HEK293 (cell line): Measurements from ENCODE around the gene MCCC2.

Experiments used
- CTCF ChIA-PET: fragments of 350-600 bp; formaldehyde crosslinking; extraction: SDS; loops from one replicate; lab custom pipeline; 2021; ENCODE audit warnings: antibody characterized with exemption; lab: Yijun Ruan, JAX
- POLR2A ChIA-PET: fragments of 300-600 bp; formaldehyde crosslinking; extraction: SDS; loops from one replicate; lab custom pipeline; 2020; ENCODE audit warnings: antibody characterized with exemption, inconsistent platforms; lab: Yijun Ruan, JAX
- H3K27ac ChIP-seq: fragments of 200-500 bp; sonication (Bioruptor generic); 2 replicates; pipeline ENCODE4 v1.5.1; 2014; ENCODE audit warnings: low read depth, low read length, control low read depth, inconsistent platforms; ENCODE audit errors: extremely low read depth
- H3K36me3 ChIP-seq, 2 experiments: fragments of 200-500 bp in 1 of 2; sonication (Bioruptor generic) in 1 of 2; 1 replicate in 1 of 2; 2 replicates in 1 of 2; pipeline ENCODE4 v1.5.1; 2014 to 2017; ENCODE audit warnings: inconsistent platforms in 2 of 2, low read length in 2 of 2; ENCODE audit not compliant: control insufficient read depth in 2 of 2, insufficient read depth in 1 of 2
- H3K4me1 ChIP-seq: fragments of 200-500 bp; sonication (Bioruptor generic); 2 replicates; pipeline ENCODE4 v1.5.1; 2014; ENCODE audit warnings: mild to moderate bottlenecking, low read length, inconsistent platforms; ENCODE audit not compliant: control insufficient read depth, insufficient read depth
- H3K4me3 ChIP-seq: 2 replicates; pipeline ENCODE4 v1.5.1; 2011; ENCODE audit warnings: low read depth, mild to moderate bottlenecking, control low read depth, low read length, moderate library complexity
- H3K9me3 ChIP-seq: fragments of 200-500 bp; sonication (Bioruptor generic); 2 replicates; pipeline ENCODE4 v1.5.1; 2014; ENCODE audit warnings: low read depth, low read length, inconsistent platforms; ENCODE audit not compliant: control insufficient read depth, insufficient read depth
- BCL11B ChIP-seq: fragments of 450-650 bp; formaldehyde crosslinking; IDR thresholded peaks from 2 replicates; pipeline ENCODE4 v1.5.1; 2016; ENCODE audit warnings: low read depth, missing biosample characterization, missing genetic modification characterization
- GLI2 ChIP-seq: fragments of 450-650 bp; formaldehyde crosslinking; IDR thresholded peaks from 2 replicates; pipeline ENCODE4; 2017; ENCODE audit warnings: missing biosample characterization, missing genetic modification characterization, low read depth, borderline replicate concordance
- HIC1 ChIP-seq: fragments of 450-650 bp; formaldehyde crosslinking; IDR thresholded peaks from 2 replicates; pipeline ENCODE4 v1.5.1; 2016; ENCODE audit warnings: missing biosample characterization, missing genetic modification characterization
- HOXC10 ChIP-seq: sonication (generic); formaldehyde crosslinking; IDR thresholded peaks from 2 replicates; pipeline ENCODE4 v1.8.1; 2023; ENCODE audit warnings: mild to moderate bottlenecking, missing genetic modification reagents
- IKZF3 ChIP-seq: fragments of 450-650 bp; IDR thresholded peaks from 2 replicates; pipeline ENCODE4 v1.5.0; 2018; ENCODE audit warnings: missing biosample characterization, mild to moderate bottlenecking, missing genetic modification characterization, moderate library complexity
- MEIS1 ChIP-seq: sonication (generic); formaldehyde crosslinking; IDR thresholded peaks from 2 replicates; pipeline ENCODE4 v1.8.1; 2022; ENCODE audit warnings: missing genetic modification reagents, mild to moderate bottlenecking, borderline replicate concordance
- MYNN ChIP-seq: fragments of 450-650 bp; formaldehyde crosslinking; IDR thresholded peaks from 2 replicates; pipeline ENCODE4 v1.5.1; 2016; ENCODE audit warnings: missing biosample characterization, missing genetic modification characterization, borderline replicate concordance
- PBX3 ChIP-seq: sonication (generic); formaldehyde crosslinking; IDR thresholded peaks from 2 replicates; pipeline ENCODE4 v1.8.1; 2022; ENCODE audit warnings: mild to moderate bottlenecking, moderate library complexity, missing genetic modification reagents
- PRDM2 ChIP-seq: fragments of 450-650 bp; formaldehyde crosslinking; IDR thresholded peaks from 2 replicates; pipeline ENCODE4 v1.5.1; 2016; ENCODE audit warnings: missing biosample characterization, missing genetic modification characterization, borderline replicate concordance
- SALL2 ChIP-seq: fragments of 450-650 bp; formaldehyde crosslinking; IDR thresholded peaks from 2 replicates; pipeline ENCODE4 v1.5.0; 2017; ENCODE audit warnings: missing biosample characterization, mild to moderate bottlenecking, missing genetic modification characterization, borderline replicate concordance
- SCRT2 ChIP-seq: fragments of 450-650 bp; formaldehyde crosslinking; IDR thresholded peaks from 2 replicates; pipeline ENCODE4 v1.5.1; 2016; ENCODE audit warnings: missing biosample characterization, missing genetic modification characterization
- ZBTB17 ChIP-seq: fragments of 450-650 bp; formaldehyde crosslinking; IDR thresholded peaks from 2 replicates; pipeline ENCODE4 v1.5.1; 2016; ENCODE audit warnings: missing biosample characterization, missing genetic modification characterization
- ZNF121 ChIP-seq: fragments of 450-650 bp; formaldehyde crosslinking; IDR thresholded peaks from 2 replicates; pipeline ENCODE4 v1.5.1; 2016; ENCODE audit warnings: missing biosample characterization, missing genetic modification characterization
- ZNF148 ChIP-seq: fragments of 450-650 bp; formaldehyde crosslinking; IDR thresholded peaks from 2 replicates; pipeline ENCODE4 v1.5.0; 2017; ENCODE audit warnings: missing biosample characterization, missing genetic modification characterization, borderline replicate concordance
- ZNF18 ChIP-seq: fragments of 450-650 bp; formaldehyde crosslinking; IDR thresholded peaks from 2 replicates; pipeline ENCODE4 v1.5.1; 2016; ENCODE audit warnings: missing biosample characterization, missing genetic modification characterization
- ZNF292 ChIP-seq: fragments of 450-650 bp; formaldehyde crosslinking; IDR thresholded peaks from 2 replicates; pipeline ENCODE4 v1.5.1; 2016; ENCODE audit warnings: low read depth, missing biosample characterization, missing genetic modification characterization, borderline replicate concordance
- ZNF521 ChIP-seq: fragments of 450-650 bp; formaldehyde crosslinking; IDR thresholded peaks from 2 replicates; pipeline ENCODE4 v1.5.1; 2017; ENCODE audit warnings: missing biosample characterization, mild to moderate bottlenecking, missing genetic modification characterization
- ZNF555 ChIP-seq: fragments of 450-650 bp; formaldehyde crosslinking; conservative IDR thresholded peaks from 2 replicates; pipeline ENCODE4 v1.5.1; 2017; ENCODE audit warnings: missing biosample characterization, mild to moderate bottlenecking, missing genetic modification characterization, inconsistent platforms
- ZNF558 ChIP-seq: fragments of 450-650 bp; formaldehyde crosslinking; IDR thresholded peaks from 2 replicates; pipeline ENCODE4 v1.5.1; 2016; ENCODE audit warnings: missing biosample characterization, missing genetic modification characterization
- ZSCAN16 ChIP-seq: fragments of 450-650 bp; formaldehyde crosslinking; IDR thresholded peaks from 2 replicates; pipeline ENCODE4 v1.5.1; 2016; ENCODE audit warnings: missing biosample characterization, missing genetic modification characterization

The MCCC2 gene

GRCh38 chr5:71620630-71621029 lies 33.5 kb downstream of the MCCC2 start (continued):
- TF ChIP-seq PRDM2: no peak
- TF ChIP-seq ZSCAN16 (tag by site-specific recombination): no peak
- TF ChIP-seq PBX3 (CRISPR knock-in tag): no peak
- TF ChIP-seq MYNN (tag by site-specific recombination): no peak

GRCh38 chr5:71621268-71621667 lies 34.1 kb downstream of the MCCC2 start:
- CTCF ChIA-PET: interaction anchor here (0.6 kb wide), 1 partner anchor 127 kb away, joined by 3 read pairs; no protein-coding TSS in a partner anchor
- Histone ChIP-seq H3K4me3 (no peak overlapping the region), H3K4me1 (no peaks in the 10 kb centered on the region; the same call in 1 of the 2 replicates), H3K27ac (no peak overlapping the region), H3K36me3 (peaks cover 10 to 25% of the 10 kb centered on the region in 2 experiments; a peak in 2 of 3 replicates), H3K9me3 (no peaks in the 10 kb centered on the region)
- POLR2A ChIA-PET: no interaction called here
- no peak for TF ChIP-seq ZNF292 (tag by site-specific recombination)
- TF ChIP-seq ZNF148 (tag by site-specific recombination): no peak
- no peak for TF ChIP-seq ZNF558
- no peak for TF ChIP-seq ZBTB17
- no peak for TF ChIP-seq GLI2 (tag by site-specific recombination)
- no peak for TF ChIP-seq BCL11B
- no peak for TF ChIP-seq HOXC10 (CRISPR knock-in tag)
- no peak for TF ChIP-seq SCRT2
- no peak for TF ChIP-seq IKZF3 (tag by site-specific recombination)
- no peak for TF ChIP-seq SALL2 (tag by site-specific recombination)
- TF ChIP-seq HIC1 (tag by site-specific recombination): no peak
- no peak for TF ChIP-seq ZNF121
- no peak for TF ChIP-seq ZNF555
- no peak for TF ChIP-seq ZNF18 (tag by site-specific recombination)
- TF ChIP-seq ZNF521: no peak
- no peak for TF ChIP-seq MEIS1
